ENCODE measurements around the gene XYLT1. TPM values are rescaled to one million over a fixed set of nuclear protein-coding genes. Genes with fewer than 3 reads are reported as not detected.
A peak's percentile ranks its signal among the peaks of the same experiment; 100 is the strongest.

XYLT1 gene
- total and polyA plus RNA-seq, 4 experiments from 2014 or later = 1.4 to 48.5 (median 24.5) TPM

GRCh38 chr16:17435318-17435717, 35.4 kb downstream of the XYLT1 start:
- H3K36me3 ChIP-seq (ENCODE audit: insufficient read depth, low read length) = no peaks in the 10 kb centered on the region
- intact Hi-C loops (cut with micrococcal nuclease) = no loop called here
- H3K27ac Mint-ChIP-seq = no peak overlapping the region
- H3K4me1 ChIP-seq (ENCODE audit: insufficient read depth, low read length) = peaks cover 23% of the 10 kb centered on the region
- H3K27me3 ChIP-seq (ENCODE audit: insufficient read depth, low read length) = no peaks in the 10 kb centered on the region
- H3K4me1 Mint-ChIP-seq = peaks cover 28 to 53% (median 45%) of the 10 kb centered on the region in 4 donors
- H3K4me3 Mint-ChIP-seq = no peak overlapping the region
- no peak overlapping the region for H3K27ac ChIP-seq (ENCODE audit: low read depth, low read length)
- no peaks in the 10 kb centered on the region for H3K9me3 ChIP-seq (ENCODE audit: control insufficient read depth in 1 of 2, low read length in 2 of 2)
- H3K36me3 Mint-ChIP-seq = peaks cover 4 to 22% of the 10 kb centered on the region in 2 donors
- CTCF ChIA-PET (ENCODE audit: partially characterized antibody) = interaction anchor here (1.2 to 1.5 kb wide), 2 partner anchors 32 to 66 kb away, joined by 3 to 6 read pairs; no protein-coding TSS in a partner anchor
- H3K4me3 ChIP-seq (ENCODE audit: low read length in 2 of 2) = no peak overlapping the region
- POLR2A ChIA-PET (ENCODE audit: partially characterized antibody) = no interaction called here
- DNase-seq = no peak
- H3K27me3 Mint-ChIP-seq = no peaks in the 10 kb centered on the region
- no peaks in the 10 kb centered on the region for H3K9me3 Mint-ChIP-seq

- Histone ChIP-seq H3K27ac (ENCODE audit: low read depth, low read length) (no peak overlapping the region), H3K36me3 (ENCODE audit: insufficient read depth, low read length) (no peaks in the 10 kb centered on the region), H3K27me3 (ENCODE audit: insufficient read depth, low read length) (no peaks in the 10 kb centered on the region), H3K4me1 (ENCODE audit: insufficient read depth, low read length) (peaks cover 8% of the 10 kb centered on the region), H3K9me3 (ENCODE audit: control insufficient read depth in 1 of 2, low read length in 2 of 2) (no peaks in the 10 kb centered on the region), H3K4me3 (ENCODE audit: low read length in 2 of 2) (no peak overlapping the region)
- H3K27me3 Mint-ChIP-seq = no peaks in the 10 kb centered on the region
- ChIA-PET CTCF (ENCODE audit: partially characterized antibody) (interaction anchor here (1.2 kb wide), 2 partner anchors 17 to 34 kb away, joined by 3 to 6 read pairs; no protein-coding TSS in a partner anchor), POLR2A (ENCODE audit: partially characterized antibody) (interaction anchor here (0.7 kb wide), 1 partner anchor 20 kb away, joined by 4 read pairs; no protein-coding TSS in a partner anchor)
- H3K36me3 Mint-ChIP-seq = peaks cover 4 to 26% of the 10 kb centered on the region in 2 donors
- H3K27ac Mint-ChIP-seq = no peak overlapping the region
- no peaks in the 10 kb centered on the region for H3K9me3 Mint-ChIP-seq
- no peak overlapping the region for H3K4me3 Mint-ChIP-seq
- intact Hi-C loops (cut with micrococcal nuclease) = no loop called here
- DNase-seq = no peak
- peaks cover 14 to 41% (median 30%) of the 10 kb centered on the region in 4 donors for H3K4me1 Mint-ChIP-seq
Observed at GRCh38 chr16:17433577-17434451, 36.9 kb downstream of the XYLT1 start.

GRCh38 chr16:17432901-17433576, 37.7 kb downstream of the XYLT1 start:
- Mint-ChIP-seq H3K9me3 (no peaks in the 10 kb centered on the region), H3K27ac (no peak overlapping the region), H3K4me1 (peaks cover 8 to 33% (median 23%) of the 10 kb centered on the region in 4 donors), H3K27me3 (no peaks in the 10 kb centered on the region), H3K4me3 (no peak overlapping the region), H3K36me3 (peaks cover 4 to 26% of the 10 kb centered on the region in 2 donors)
- H3K27ac ChIP-seq (ENCODE audit: low read depth, low read length) = no peak overlapping the region
- no peaks in the 10 kb centered on the region for H3K4me1 ChIP-seq (ENCODE audit: insufficient read depth, low read length)
- DNase-seq = no peak
- H3K27me3 ChIP-seq (ENCODE audit: insufficient read depth, low read length) = no peaks in the 10 kb centered on the region
- ChIA-PET CTCF (ENCODE audit: partially characterized antibody) (interaction anchor here (1.2 kb wide), 1 partner anchor 16 kb away, joined by 3 read pairs; no protein-coding TSS in a partner anchor), POLR2A (ENCODE audit: partially characterized antibody) (no interaction called here)
- H3K4me3 ChIP-seq (ENCODE audit: low read length in 2 of 2) = no peak overlapping the region
- intact Hi-C loops (cut with micrococcal nuclease) = no loop called here
- no peaks in the 10 kb centered on the region for H3K36me3 ChIP-seq (ENCODE audit: insufficient read depth, low read length)
- H3K9me3 ChIP-seq (ENCODE audit: control insufficient read depth in 1 of 2, low read length in 2 of 2) = no peaks in the 10 kb centered on the region

GRCh38 chr16:17431968-17432625, 38.7 kb downstream of the XYLT1 start:
- Histone ChIP-seq H3K4me1 (ENCODE audit: insufficient read depth, low read length) (no peaks in the 10 kb centered on the region), H3K4me3 (ENCODE audit: low read length in 2 of 2) (no peak overlapping the region), H3K27ac (ENCODE audit: low read depth, low read length) (no peak overlapping the region), H3K27me3 (ENCODE audit: insufficient read depth, low read length) (no peaks in the 10 kb centered on the region), H3K36me3 (ENCODE audit: insufficient read depth, low read length) (no peaks in the 10 kb centered on the region), H3K9me3 (ENCODE audit: control insufficient read depth in 1 of 2, low read length in 2 of 2) (no peaks in the 10 kb centered on the region)
- Mint-ChIP-seq H3K36me3 (peaks cover 4 to 26% of the 10 kb centered on the region in 2 donors), H3K4me1 (peaks cover 4 to 31% (median 18%) of the 10 kb centered on the region in 4 donors), H3K27ac (no peak overlapping the region), H3K27me3 (no peaks in the 10 kb centered on the region), H3K4me3 (no peak overlapping the region), H3K9me3 (no peaks in the 10 kb centered on the region)
- intact Hi-C loops (cut with micrococcal nuclease) = no loop called here
- no peak for DNase-seq
- ChIA-PET CTCF (ENCODE audit: partially characterized antibody) (no interaction called here), POLR2A (ENCODE audit: partially characterized antibody) (no interaction called here)

GRCh38 chr16:17431012-17431411, 39.7 kb downstream of the XYLT1 start:
- peaks cover 4 to 36% (median 14%) of the 10 kb centered on the region in 4 donors for H3K4me1 Mint-ChIP-seq
- Histone ChIP-seq H3K4me1 (ENCODE audit: insufficient read depth, low read length) (no peaks in the 10 kb centered on the region), H3K27me3 (ENCODE audit: insufficient read depth, low read length) (no peaks in the 10 kb centered on the region), H3K36me3 (ENCODE audit: insufficient read depth, low read length) (no peaks in the 10 kb centered on the region), H3K4me3 (ENCODE audit: low read length in 2 of 2) (no peak overlapping the region), H3K27ac (ENCODE audit: low read depth, low read length) (no peak overlapping the region), H3K9me3 (ENCODE audit: control insufficient read depth in 1 of 2, low read length in 2 of 2) (no peaks in the 10 kb centered on the region)
- H3K27ac Mint-ChIP-seq = peak overlapping the region in 1 of 7 donors; percentile 38
- intact Hi-C loops (cut with micrococcal nuclease) = no loop called here
- ChIA-PET CTCF (ENCODE audit: partially characterized antibody) (interaction anchor here (0.5 to 1.2 kb wide), 3 partner anchors 15 to 36 kb away, joined by 3 to 4 read pairs (median 4); no protein-coding TSS in a partner anchor), POLR2A (ENCODE audit: partially characterized antibody) (interaction anchor here (0.8 kb wide), 1 partner anchor 67 kb away, joined by 3 read pairs; no protein-coding TSS in a partner anchor)
- H3K9me3 Mint-ChIP-seq = no peaks in the 10 kb centered on the region
- no peak overlapping the region for H3K4me3 Mint-ChIP-seq
- H3K36me3 Mint-ChIP-seq = peaks cover 4 to 25% of the 10 kb centered on the region in 2 donors
- no peak for DNase-seq
- H3K27me3 Mint-ChIP-seq = no peaks in the 10 kb centered on the region

GRCh38 chr16:17426451-17426850, 44.3 kb downstream of the XYLT1 start:
- intact Hi-C loops (cut with micrococcal nuclease) = no loop called here
- Histone ChIP-seq H3K27me3 (ENCODE audit: insufficient read depth, low read length) (no peaks in the 10 kb centered on the region), H3K27ac (ENCODE audit: low read depth, low read length) (no peak overlapping the region), H3K9me3 (ENCODE audit: control insufficient read depth in 1 of 2, low read length in 2 of 2) (no peaks in the 10 kb centered on the region), H3K4me3 (ENCODE audit: low read length in 2 of 2) (no peak overlapping the region), H3K36me3 (ENCODE audit: insufficient read depth, low read length) (no peaks in the 10 kb centered on the region), H3K4me1 (ENCODE audit: insufficient read depth, low read length) (no peaks in the 10 kb centered on the region)
- Mint-ChIP-seq H3K27ac (no peak overlapping the region), H3K36me3 (peaks cover 2 to 13% of the 10 kb centered on the region in 2 donors), H3K4me1 (peaks cover 12 to 34% (median 18%) of the 10 kb centered on the region in 4 donors), H3K9me3 (no peaks in the 10 kb centered on the region), H3K4me3 (no peak overlapping the region), H3K27me3 (no peaks in the 10 kb centered on the region)
- DNase-seq = no peak
- CTCF ChIA-PET (ENCODE audit: partially characterized antibody) = no interaction called here
- POLR2A ChIA-PET (ENCODE audit: partially characterized antibody) = interaction anchor here (1.9 kb wide), 1 partner anchor 9 kb away, joined by 5 read pairs; no protein-coding TSS in a partner anchor
